Thyroid gland (tissue), 4 donors: ENCODE measurements around the gene EHBP1L1.

ENCODE experiments used
- CTCF ChIP-seq, 6 experiments: fragments of 200-600 bp in 3 of 6; fragments of 450-650 bp in 3 of 6; sonication (generic) in 3 of 6; IDR thresholded peaks; one replicate each; pipeline ENCODE4 v1.5.1; 2016 to 2019; ENCODE audit warnings: antibody characterized with exemption in 6 of 6, mild to moderate bottlenecking in 2 of 6, inconsistent platforms in 1 of 6, moderate library complexity in 1 of 6
- POLR2A ChIP-seq, 2 donors: fragments of 450-650 bp; IDR thresholded peaks; one replicate each; pipeline ENCODE4 v1.6.1; 2017; ENCODE audit warnings: antibody characterized with exemption in 2 of 2, mild to moderate bottlenecking in 2 of 2, moderate library complexity in 1 of 2

DNA sequence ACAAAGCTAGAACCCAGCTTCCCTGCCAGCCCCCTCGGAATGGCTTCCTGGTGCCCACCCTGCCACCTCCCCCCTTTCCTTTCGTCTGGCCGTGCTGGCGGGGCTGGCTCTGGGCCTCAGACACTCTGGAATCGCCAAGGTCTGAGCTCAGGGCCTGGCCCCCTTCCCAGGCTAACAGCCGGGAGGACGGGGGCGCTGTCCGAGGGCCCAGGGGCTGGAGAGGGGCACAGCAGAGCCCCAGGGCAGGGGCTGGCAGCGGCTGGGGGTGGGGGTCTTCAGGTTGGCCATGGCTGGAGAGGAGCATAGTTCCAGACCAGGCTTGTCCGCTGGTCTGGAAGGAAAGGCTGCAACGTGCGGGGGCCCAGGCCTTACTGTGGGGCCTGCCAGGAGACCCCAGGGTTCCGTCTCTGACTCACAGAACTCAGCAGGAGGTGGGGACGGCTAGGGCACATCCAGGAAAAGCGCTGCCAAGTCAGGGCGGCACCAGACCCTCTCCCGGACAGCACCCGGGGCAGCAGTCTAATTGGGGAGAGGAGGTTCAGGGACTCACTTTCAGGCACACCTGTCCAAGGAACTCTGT, 16.8 kb upstream of the EHBP1L1 start:
- TF ChIP-seq CTCF (IDR thresholded peaks at IDR 0.05) (no peak), POLR2A (IDR thresholded peaks at IDR 0.05) (no peak)
